Astrocyte (in vitro differentiated cells and primary cell): ENCODE results near the gene KMT5C. TPM values are rescaled to one million over a fixed set of nuclear protein-coding genes. Genes with fewer than 3 reads are reported as not detected.
"Not testable (repeated sequence)": the region's sequence is repeated elsewhere in the genome, so short reads cannot be mapped to it uniquely, and the experiment has no call there.

Source experiments
- DNase-seq: peaks from one replicate; pipeline ENCODE4 v3.0.0-alpha.2; 2010; ENCODE audit warnings: low read depth
- FAIRE-seq: peaks from 2 replicates; lab custom pipeline; 2011; peaks lifted over from hg19 to GRCh38; lab: Jason Lieb, UNC
- H2AFZ ChIP-seq: 2 replicates; pipeline ENCODE4 v1.6.0; 2012; ENCODE audit warnings: low read depth, low read length, inconsistent platforms
- H3K27ac ChIP-seq: 2 replicates; pipeline ENCODE4 v1.5.1; 2011; ENCODE audit warnings: low read depth, low read length, inconsistent platforms
- H3K27me3 ChIP-seq: 2 replicates; pipeline ENCODE4 v1.6.0; 2011; ENCODE audit warnings: low read length, inconsistent platforms; ENCODE audit not compliant: insufficient read depth
- H3K36me3 ChIP-seq: 2 replicates; pipeline ENCODE4 v1.5.1; 2011; ENCODE audit warnings: low read length, inconsistent platforms; ENCODE audit not compliant: insufficient read depth
- H3K4me1 ChIP-seq: 2 replicates; pipeline ENCODE4 v1.5.1; 2011; ENCODE audit warnings: low read length, inconsistent platforms; ENCODE audit not compliant: insufficient read depth
- H3K4me2 ChIP-seq: 2 replicates; pipeline ENCODE4 v1.6.0; 2012; ENCODE audit warnings: low read length, inconsistent platforms
- H3K4me3 ChIP-seq: 2 replicates; pipeline ENCODE4 v1.5.1; 2011; ENCODE audit warnings: low read depth, mild to moderate bottlenecking, low read length, inconsistent platforms; ENCODE audit not compliant: insufficient read depth
- H3K79me2 ChIP-seq: 2 replicates; pipeline ENCODE4 v1.6.0; 2012; ENCODE audit warnings: mild to moderate bottlenecking, low read length, inconsistent platforms; ENCODE audit not compliant: insufficient read depth
- H3K9ac ChIP-seq: 2 replicates; pipeline ENCODE4 v1.6.0; 2012; ENCODE audit warnings: mild to moderate bottlenecking, low read length, inconsistent platforms
- H3K9me3 ChIP-seq: 2 replicates; pipeline ENCODE4 v1.5.1; 2012; ENCODE audit warnings: low read depth, mild to moderate bottlenecking, low read length, inconsistent platforms; ENCODE audit not compliant: insufficient read depth
- H4K20me1 ChIP-seq: 2 replicates; pipeline ENCODE4 v1.6.0; 2012; ENCODE audit warnings: low read length, inconsistent platforms; ENCODE audit not compliant: insufficient read depth
- H3K27ac Mint-ChIP-seq: one replicate; pipeline ENCODE4 v1.8.0; 2021; ENCODE audit warnings: mild to moderate bottlenecking, mixed read lengths; ENCODE audit not compliant: unreplicated experiment
- H3K27me3 Mint-ChIP-seq: one replicate; pipeline ENCODE4 v1.8.0; 2021; ENCODE audit warnings: low read depth, mixed read lengths; ENCODE audit not compliant: unreplicated experiment
- H3K36me3 Mint-ChIP-seq: one replicate; pipeline ENCODE4 v1.8.0; 2021; ENCODE audit warnings: low read depth, mixed read lengths; ENCODE audit not compliant: unreplicated experiment
- H3K4me1 Mint-ChIP-seq: one replicate; pipeline ENCODE4 v1.8.0; 2021; ENCODE audit warnings: low read depth, mixed read lengths; ENCODE audit not compliant: unreplicated experiment
- H3K4me3 Mint-ChIP-seq: one replicate; pipeline ENCODE4 v1.8.0; 2021; ENCODE audit warnings: mild to moderate bottlenecking, moderate library complexity, mixed read lengths; ENCODE audit not compliant: unreplicated experiment
- H3K9me3 Mint-ChIP-seq: one replicate; pipeline ENCODE4 v1.8.0; 2021; ENCODE audit warnings: mild to moderate bottlenecking, mixed read lengths; ENCODE audit not compliant: unreplicated experiment
- CTCF ChIP-seq: IDR thresholded peaks from 2 replicates; pipeline ENCODE4 v1.5.1; 2011; ENCODE audit warnings: low read depth, mild to moderate bottlenecking, inconsistent platforms, low read length, moderate library complexity; ENCODE audit not compliant: insufficient read depth
- EZH2 ChIP-seq: IDR thresholded peaks from 2 replicates; pipeline ENCODE4 v1.6.1; 2012; ENCODE audit warnings: mild to moderate bottlenecking, low read length, inconsistent platforms; ENCODE audit not compliant: insufficient read depth
- total RNA-seq: library from RNA; stranded (reverse); gene quantifications from 2 replicates; pipeline ENCODE4 v1.2.1, GENCODE V29; 2021

Gene KMT5C
- total RNA-seq, 1 donor from 2014 or later: 14.6 TPM

DNA sequence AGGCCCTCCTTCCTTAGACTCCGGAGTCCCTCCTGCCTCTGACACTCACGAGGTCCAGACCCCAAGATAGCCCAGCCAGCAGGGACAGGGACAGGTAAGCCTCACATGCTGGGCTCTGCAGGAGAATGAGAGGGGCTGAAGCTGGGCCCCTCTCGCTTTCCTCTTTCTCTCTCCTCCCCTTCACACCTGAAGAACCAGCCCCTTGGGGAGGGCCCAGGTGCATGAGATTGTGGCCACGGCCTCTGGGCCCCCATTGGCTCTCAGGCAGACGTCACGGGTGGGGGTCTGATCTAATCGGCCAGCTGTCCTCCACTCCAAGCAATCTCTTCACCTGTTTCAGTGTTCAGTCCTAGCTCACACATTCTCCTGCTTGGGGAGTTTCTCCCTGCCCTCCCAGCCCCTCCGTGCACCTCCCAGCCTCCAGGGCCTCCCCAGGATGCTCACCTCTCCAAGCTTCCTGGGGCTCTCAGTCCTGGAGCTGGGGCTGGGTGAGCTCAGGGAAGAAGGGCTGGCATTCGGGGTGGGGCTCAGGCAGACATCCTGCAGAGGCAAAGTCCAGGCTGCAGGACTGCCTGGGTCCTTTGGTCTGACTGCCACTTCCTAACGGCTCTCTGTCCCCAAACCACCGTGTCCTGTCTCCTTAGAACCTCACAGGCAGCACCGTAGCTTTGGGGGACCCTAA lies 17.3 kb upstream of the KMT5C start:
- Histone ChIP-seq H3K36me3 (no peaks in the 10 kb centered on the region), H3K9me3 (no peaks in the 10 kb centered on the region), H3K27me3 (no peaks in the 10 kb centered on the region), H2AFZ (no peak overlapping the region), H4K20me1 (no peaks in the 10 kb centered on the region), H3K9ac (no peak overlapping the region), H3K27ac (no peak overlapping the region), H3K4me3 (no peak overlapping the region), H3K4me1 (peaks cover under 1% of the 10 kb centered on the region), H3K79me2 (no peaks in the 10 kb centered on the region), H3K4me2 (no peak overlapping the region)
- FAIRE-seq: no peak
- TF ChIP-seq EZH2 (no peak), CTCF (no peak)
- Mint-ChIP-seq H3K4me1 (peaks cover 1% of the 10 kb centered on the region), H3K36me3 (no peaks in the 10 kb centered on the region), H3K9me3 (no peaks in the 10 kb centered on the region), H3K4me3 (no peak overlapping the region), H3K27me3 (peaks cover 22% of the 10 kb centered on the region), H3K27ac (peak overlapping the region; percentile 62)
- no peak for DNase-seq

GRCh38 chr19:55324662-55325061 lies 15.0 kb upstream of the KMT5C start:
- H3K9me3 Mint-ChIP-seq: peaks cover 2% of the 10 kb centered on the region
- H3K27me3 Mint-ChIP-seq: peaks cover 22% of the 10 kb centered on the region
- H3K9ac ChIP-seq: no peak overlapping the region
- no peak overlapping the region for H3K27ac Mint-ChIP-seq
- H3K36me3 Mint-ChIP-seq: no peaks in the 10 kb centered on the region
- H2AFZ ChIP-seq: no peak overlapping the region
- TF ChIP-seq CTCF (no peak), EZH2 (no peak)
- no peak for DNase-seq
- H3K4me3 Mint-ChIP-seq: no peak overlapping the region
- H3K9me3 ChIP-seq: no peaks in the 10 kb centered on the region
- no peak overlapping the region for H3K4me2 ChIP-seq
- peaks cover 1% of the 10 kb centered on the region for H3K4me1 Mint-ChIP-seq
- H4K20me1 ChIP-seq: no peaks in the 10 kb centered on the region
- no peaks in the 10 kb centered on the region for H3K36me3 ChIP-seq
- H3K4me1 ChIP-seq: peaks cover 5% of the 10 kb centered on the region
- H3K27ac ChIP-seq: no peak overlapping the region
- no peaks in the 10 kb centered on the region for H3K79me2 ChIP-seq
- H3K4me3 ChIP-seq: no peak overlapping the region
- no peaks in the 10 kb centered on the region for H3K27me3 ChIP-seq
- FAIRE-seq: no peak

- Histone ChIP-seq H3K9ac (no peak within 1 kb of the TSS), H3K36me3 (no peaks in the 10 kb centered on the region), H3K27ac (no peak within 1 kb of the TSS), H3K9me3 (no peaks in the 10 kb centered on the region), H3K4me1 (peaks cover 5% of the 10 kb centered on the region), H3K27me3 (no peaks in the 10 kb centered on the region), H3K4me3 (no peak within 1 kb of the TSS), H3K4me2 (no peak within 1 kb of the TSS), H2AFZ (no peak within 1 kb of the TSS), H3K79me2 (no peaks in the 10 kb centered on the region), H4K20me1 (no peaks in the 10 kb centered on the region)
- TF ChIP-seq EZH2 (no peak), CTCF (no peak)
- H3K27me3 Mint-ChIP-seq: peaks cover 18% of the 10 kb centered on the region
- no peak within 1 kb of the TSS for H3K4me3 Mint-ChIP-seq
- H3K9me3 Mint-ChIP-seq: peaks cover 2% of the 10 kb centered on the region
- H3K4me1 Mint-ChIP-seq: peaks cover 1% of the 10 kb centered on the region
- no peak within 1 kb of the TSS for H3K27ac Mint-ChIP-seq
- no peak for DNase-seq
- FAIRE-seq: no peak
- H3K36me3 Mint-ChIP-seq: no peaks in the 10 kb centered on the region
These were observed 14.5 kb upstream of the KMT5C start, which contains the start of gene TMEM150B for GRCh38 chr19:55325172-55325571. Gene TMEM150B (minus strand): TSS chr19:55325341. CDS start chr19:55321036, 4,305 bp downstream.

- H3K36me3 ChIP-seq, H3K27ac ChIP-seq, H3K27me3 ChIP-seq, H3K9me3 ChIP-seq, H3K9me3 Mint-ChIP-seq, H3K4me2 ChIP-seq, DNase-seq, H3K27ac Mint-ChIP-seq, H3K27me3 Mint-ChIP-seq, FAIRE-seq, H3K9ac ChIP-seq, H2AFZ ChIP-seq, H3K36me3 Mint-ChIP-seq, H3K79me2 ChIP-seq, H3K4me1 ChIP-seq, H4K20me1 ChIP-seq, H3K4me3 Mint-ChIP-seq, H3K4me3 ChIP-seq, H3K4me1 Mint-ChIP-seq: not testable (repeated sequence)
These were observed 10.8 kb upstream of the KMT5C start for GRCh38 chr19:55328774-55329318.
